Uterus (tissue), 4 donors: ENCODE measurements around the gene C20orf204. TPM values are rescaled to one million over a fixed set of nuclear protein-coding genes. Genes with fewer than 3 reads are reported as not detected.

Source experiments
- DNase-seq, 2 donors: peaks; one replicate each; pipeline ENCODE4 v3.0.0-alpha.2; 2019 to 2020
- H3K27ac ChIP-seq, 2 donors: fragments of 200-600 bp; sonication (generic); 1 replicate in 1 of 2; 2 replicates in 1 of 2; pipeline ENCODE4 v1.5.1; 2016 to 2018
- H3K27me3 ChIP-seq, 2 donors: fragments of 200-600 bp; sonication (generic); one replicate each; pipeline ENCODE4 v1.5.1; 2018 to 2019; ENCODE audit warnings: control low read depth in 1 of 2
- H3K36me3 ChIP-seq, 2 donors: fragments of 200-600 bp; sonication (generic); one replicate each; pipeline ENCODE4 v1.5.1; 2019; ENCODE audit warnings: control low read depth in 1 of 2
- H3K4me1 ChIP-seq, 2 donors: fragments of 200-600 bp; sonication (generic); one replicate each; pipeline ENCODE4 v1.5.1; 2018 to 2019; ENCODE audit warnings: control low read depth in 1 of 2
- H3K4me3 ChIP-seq, 2 donors: fragments of 200-600 bp; sonication (generic); 1 replicate in 1 of 2; 2 replicates in 1 of 2; pipeline ENCODE4 v1.5.1; 2018 to 2019; ENCODE audit warnings: mild to moderate bottlenecking in 1 of 2
- H3K9me3 ChIP-seq, 2 donors: fragments of 200-600 bp; sonication (generic); one replicate each; pipeline ENCODE4 v1.5.1; 2019; ENCODE audit warnings: control low read depth in 1 of 2
- CTCF ChIP-seq, 4 experiments: fragments of 200-600 bp in 2 of 4; fragments of 450-650 bp in 2 of 4; sonication (generic) in 2 of 4; IDR thresholded peaks; one replicate each; pipeline ENCODE4 v1.5.1; 2016 to 2019; ENCODE audit warnings: antibody characterized with exemption in 4 of 4, mild to moderate bottlenecking in 2 of 4, moderate library complexity in 1 of 4
- POLR2A ChIP-seq, 2 donors: fragments of 450-650 bp; IDR thresholded peaks; one replicate each; pipeline ENCODE4 v1.6.1; 2016; ENCODE audit warnings: antibody characterized with exemption in 2 of 2, mild to moderate bottlenecking in 1 of 2, moderate library complexity in 1 of 2
- intact Hi-C: fragments of 100-400 bp; cut with DNase I; formaldehyde crosslinking; loops from one replicate; pipeline ENCODE4 v1.15.1; 2023; ENCODE audit warnings: low total_unique reads
- total RNA-seq, 4 donors: library from RNA; depleted of rRNA in 3 of 4; stranded (reverse); fragments of >200 nt in 3 of 4; gene quantifications; one replicate each; pipeline versions ENCODE4 v1.1.0 to v1.2.4, GENCODE V29; 2014 to 2023
- donor health status: DM: yes; HTN: yes; CAD: no.

Gene C20orf204
- total RNA-seq, 4 donors from 2014 or later, result 0.26 to 2.9 (median 1.9) TPM; not detected in 1

GRCh38 chr20:64069209-64069613, 33.2 kb downstream of the C20orf204 start:
- Histone ChIP-seq H3K36me3 (no peaks in the 10 kb centered on the region), H3K27me3 (no peaks in the 10 kb centered on the region), H3K9me3 (no peaks in the 10 kb centered on the region), H3K4me1 (peaks cover 0 to 8% of the 10 kb centered on the region in 2 donors), H3K27ac (no peak overlapping the region), H3K4me3 (no peak overlapping the region)
- intact Hi-C loops, result no loop called here
- DNase-seq, result no peak
- no peak for TF ChIP-seq POLR2A (IDR thresholded peaks at IDR 0.05)
- TF ChIP-seq CTCF (IDR thresholded peaks at IDR 0.05), result no peak

- no peaks in the 10 kb centered on the region for H3K36me3 ChIP-seq
- TF ChIP-seq POLR2A (IDR thresholded peaks at IDR 0.05) (no peak), CTCF (IDR thresholded peaks at IDR 0.05) (peak in 3 of 4 experiments; percentile 22 to 42 (median 41))
- H3K9me3 ChIP-seq, result no peaks in the 10 kb centered on the region
- peaks cover 0 to 3% of the 10 kb centered on the region in 2 donors for H3K4me1 ChIP-seq
- H3K27ac ChIP-seq, result no peak overlapping the region
- no peak for DNase-seq
- intact Hi-C loops, result no loop called here
- H3K4me3 ChIP-seq, result no peak overlapping the region
- H3K27me3 ChIP-seq, result no peaks in the 10 kb centered on the region
Measured at GRCh38 chr20:64069614-64070243, 33.7 kb downstream of the C20orf204 start.

GRCh38 chr20:64070244-64070993, 34.4 kb downstream of the C20orf204 start:
- Histone ChIP-seq H3K27me3 (no peaks in the 10 kb centered on the region), H3K4me3 (no peak overlapping the region), H3K9me3 (no peaks in the 10 kb centered on the region), H3K36me3 (no peaks in the 10 kb centered on the region), H3K27ac (no peak overlapping the region), H3K4me1 (no peaks in the 10 kb centered on the region)
- no peak for DNase-seq
- intact Hi-C loops, result no loop called here
- TF ChIP-seq POLR2A (IDR thresholded peaks at IDR 0.05) (no peak), CTCF (IDR thresholded peaks at IDR 0.05) (no peak)

- H3K27me3 ChIP-seq, result no peaks in the 10 kb centered on the region
- TF ChIP-seq POLR2A (IDR thresholded peaks at IDR 0.05) (no peak), CTCF (IDR thresholded peaks at IDR 0.05) (no peak)
- H3K36me3 ChIP-seq, result no peaks in the 10 kb centered on the region
- H3K9me3 ChIP-seq, result no peaks in the 10 kb centered on the region
- intact Hi-C loops, result no loop called here
- H3K27ac ChIP-seq, result no peak overlapping the region
- H3K4me1 ChIP-seq, result no peaks in the 10 kb centered on the region
- no peak for DNase-seq
- H3K4me3 ChIP-seq, result no peak overlapping the region
Measured at GRCh38 chr20:64071341-64072332, 35.7 kb downstream of the C20orf204 start.
